K562 treated with DMSO at 1 percent for 12 hours (cell line): ENCODE results near the gene FGL2. TPM values are rescaled to one million over a fixed set of nuclear protein-coding genes. Genes with fewer than 3 reads are reported as not detected.

Source experiments
- total RNA-seq: library from RNA; unstranded; fragments of 300-600 nt; gene quantifications from 2 replicates; pipeline ENCODE4 v1.2.3, GENCODE V29; 2022; ENCODE audit not compliant: insufficient read depth

FGL2 gene, protein sequence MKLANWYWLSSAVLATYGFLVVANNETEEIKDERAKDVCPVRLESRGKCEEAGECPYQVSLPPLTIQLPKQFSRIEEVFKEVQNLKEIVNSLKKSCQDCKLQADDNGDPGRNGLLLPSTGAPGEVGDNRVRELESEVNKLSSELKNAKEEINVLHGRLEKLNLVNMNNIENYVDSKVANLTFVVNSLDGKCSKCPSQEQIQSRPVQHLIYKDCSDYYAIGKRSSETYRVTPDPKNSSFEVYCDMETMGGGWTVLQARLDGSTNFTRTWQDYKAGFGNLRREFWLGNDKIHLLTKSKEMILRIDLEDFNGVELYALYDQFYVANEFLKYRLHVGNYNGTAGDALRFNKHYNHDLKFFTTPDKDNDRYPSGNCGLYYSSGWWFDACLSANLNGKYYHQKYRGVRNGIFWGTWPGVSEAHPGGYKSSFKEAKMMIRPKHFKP
- not detected in 2 replicates for total RNA-seq

DNA sequence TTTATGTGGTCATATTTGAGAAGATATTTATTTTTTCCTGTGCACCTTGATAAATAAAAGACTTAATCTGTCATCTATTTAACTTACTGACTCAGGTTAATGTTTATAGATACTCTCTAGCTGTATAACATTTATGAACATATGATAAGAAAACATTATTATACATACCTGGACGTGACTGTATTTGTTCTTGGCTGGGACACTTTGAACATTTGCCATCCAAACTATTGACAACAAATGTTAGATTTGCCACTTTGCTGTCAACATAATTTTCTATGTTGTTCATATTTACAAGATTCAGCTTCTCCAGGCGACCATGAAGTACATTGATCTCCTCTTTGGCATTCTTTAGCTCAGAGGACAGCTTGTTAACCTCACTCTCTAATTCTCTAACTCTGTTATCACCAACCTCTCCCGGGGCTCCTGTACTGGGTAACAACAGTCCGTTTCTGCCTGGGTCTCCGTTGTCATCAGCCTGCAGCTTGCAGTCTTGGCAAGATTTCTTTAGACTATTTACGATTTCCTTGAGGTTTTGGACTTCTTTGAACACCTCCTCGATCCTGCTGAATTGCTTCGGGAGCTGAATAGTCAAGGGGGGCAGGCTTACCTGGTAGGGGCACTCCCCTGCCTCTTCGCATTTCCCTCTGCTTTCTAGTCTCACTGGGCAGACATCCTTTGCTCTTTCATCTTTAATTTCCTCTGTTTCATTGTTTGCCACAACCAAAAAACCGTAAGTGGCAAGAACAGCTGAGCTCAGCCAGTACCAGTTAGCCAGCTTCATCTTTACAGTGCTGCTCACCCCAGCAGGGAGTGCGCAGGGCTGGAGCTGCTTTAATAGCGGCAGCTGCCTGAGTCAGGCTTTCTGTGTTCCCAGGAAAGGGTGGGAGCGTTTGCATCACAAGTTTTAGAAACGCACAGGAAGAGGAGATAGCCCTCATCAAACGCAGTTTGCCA lies at the start of gene FGL2:
Gene FGL2 (minus strand): TSS at position 807 of the 954 bp plus-strand sequence. CDS start 26 bp downstream, at position 781.

Other genes with a start within 250 kb of the FGL2 start
- gene SPDYE17, start 167.5 kb downstream of the FGL2 start, total RNA-seq = not detected in 2 replicates
- gene SPDYE18, start 137.3 kb downstream of the FGL2 start, total RNA-seq = not detected in 2 replicates
- gene CCDC146, start 77.2 kb downstream of the FGL2 start, total RNA-seq = 0.84 and 2.9 TPM in 2 replicates
- gene GSAP, start 216.5 kb upstream of the FGL2 start, total RNA-seq = not detected in 2 replicates